Occipital lobe (tissue), 3 donors: ENCODE data around the gene PHOX2B. TPM values are rescaled to one million over a fixed set of nuclear protein-coding genes. Genes with fewer than 3 reads are reported as not detected.
"Not testable (repeated sequence)": the region's sequence is repeated elsewhere in the genome, so short reads cannot be mapped to it uniquely, and the experiment has no call there.

Source experiments
- DNase-seq: peaks from one replicate; lab custom pipeline; 2025; lab: John Stamatoyannopoulos, UW
- small RNA-seq: library from RNA; depleted of rRNA; stranded (forward); fragments of <200 nt; gene quantifications from one replicate; pipeline ENCODE3, GENCODE V24; 2014
- total RNA-seq: library from RNA; depleted of rRNA; stranded (reverse); fragments of >200 nt; gene quantifications from one replicate; pipeline ENCODE4 v1.2.3, GENCODE V29; 2014

PHOX2B gene
- total RNA-seq, 1 donor from 2014 or later, result not detected

DNA sequence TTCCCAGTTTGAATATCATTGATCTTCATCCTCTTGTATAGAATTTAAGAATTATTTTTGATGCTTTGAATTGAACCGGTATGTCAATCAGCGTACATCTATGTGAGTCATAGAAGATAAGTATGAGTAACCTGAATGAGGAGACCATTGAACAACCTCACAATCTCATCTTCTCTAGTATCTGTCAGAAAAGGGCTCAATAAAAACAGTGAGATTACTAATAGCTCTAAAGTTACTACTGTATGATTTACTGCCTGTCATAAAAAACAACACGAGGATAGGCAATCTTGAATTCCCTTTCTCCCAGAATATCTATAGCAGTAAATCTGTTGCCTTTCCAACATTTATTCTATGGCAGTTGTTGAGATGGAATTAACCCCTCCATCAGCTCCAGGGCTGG, 36.1 kb downstream of the PHOX2B start:
- DNase-seq, result no peak

DNA sequence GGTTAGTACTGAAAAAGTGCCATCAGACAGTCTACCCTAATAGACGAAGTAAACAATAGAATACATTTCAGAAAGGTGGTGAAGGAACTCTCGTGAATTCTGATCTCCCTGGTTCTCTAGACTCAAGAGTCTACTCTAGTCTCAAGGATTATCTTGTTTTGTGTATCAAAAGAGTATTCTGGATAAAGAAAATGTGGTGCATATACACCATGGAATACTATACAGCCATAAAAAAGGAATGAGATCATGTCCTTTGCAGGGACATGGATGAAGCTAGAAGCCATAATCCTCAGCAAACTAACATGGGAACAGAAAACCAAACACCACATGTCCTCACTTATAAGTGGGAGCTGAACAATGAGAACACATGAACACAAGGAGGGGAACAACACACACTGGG, 36.9 kb downstream of the PHOX2B start:
- DNase-seq, result not testable (repeated sequence)

DNA sequence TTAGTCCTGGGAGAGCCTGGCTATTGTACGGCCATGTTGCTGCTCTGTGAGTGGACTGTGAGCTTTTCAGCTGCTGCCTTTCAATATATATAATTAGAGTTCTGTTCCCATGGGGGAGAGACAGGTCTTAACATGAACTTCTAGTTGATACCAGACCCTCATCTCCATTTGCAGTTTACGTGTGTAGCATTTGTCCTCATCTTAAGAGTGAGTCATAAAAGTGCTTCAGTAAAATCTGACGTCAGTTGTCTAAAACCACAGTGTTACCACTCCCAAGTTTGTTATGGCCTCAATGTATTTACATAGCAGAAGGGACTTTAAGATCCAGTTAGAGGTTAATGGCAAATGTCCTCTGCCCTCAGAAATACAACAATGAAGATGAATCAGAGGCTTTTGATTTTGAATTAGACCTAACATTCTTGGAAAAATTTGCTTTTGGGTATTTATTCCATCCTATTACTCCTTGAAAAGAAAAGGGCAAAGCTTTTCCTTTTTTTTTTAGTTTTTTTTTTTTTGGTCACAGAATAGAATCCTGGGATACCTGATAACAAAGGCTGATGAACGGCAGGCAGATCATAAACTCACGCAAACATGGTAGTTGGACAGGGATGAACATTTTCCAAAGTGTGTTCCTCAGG, 38.6 kb downstream of the PHOX2B start:
- no peak for DNase-seq

DNA sequence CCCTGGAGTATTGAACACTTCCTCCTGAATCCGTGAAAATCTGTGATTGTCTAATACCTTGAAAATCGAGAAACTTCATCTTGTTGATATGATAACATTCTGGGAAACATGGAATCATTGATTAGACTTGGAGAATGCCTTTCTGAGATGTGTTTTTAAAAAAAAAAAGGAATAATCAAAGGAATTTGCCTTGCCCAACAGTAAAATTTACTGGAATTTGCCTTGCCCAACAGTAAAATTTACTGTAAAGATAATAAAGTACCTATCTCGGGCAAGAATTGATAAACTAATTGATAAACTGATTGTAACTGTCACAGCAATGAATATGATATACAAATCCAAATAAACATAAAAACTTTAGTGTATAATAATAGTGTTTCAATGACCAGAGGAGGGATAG, 44.7 kb downstream of the PHOX2B start:
- DNase-seq, result no peak

DNA sequence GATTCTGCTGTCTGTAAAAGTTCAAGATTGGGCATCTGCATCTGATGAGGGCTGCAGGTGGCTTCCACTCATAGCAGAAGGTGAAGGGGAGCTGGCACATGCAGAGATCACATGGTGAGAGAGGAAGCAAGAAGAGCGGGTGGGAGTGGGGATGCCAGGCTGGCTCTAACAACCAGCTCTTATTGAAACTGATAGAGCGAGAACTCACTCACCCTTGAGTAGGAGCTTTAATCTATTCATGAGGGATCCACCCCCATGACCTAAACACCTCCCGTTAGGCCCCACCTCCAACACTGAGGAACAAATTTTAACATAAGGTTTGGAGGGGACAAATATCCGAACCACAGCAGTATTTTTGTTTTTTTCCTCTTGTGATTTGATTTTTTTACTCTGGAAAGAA, 45.8 kb downstream of the PHOX2B start:
- no peak for DNase-seq

DNA sequence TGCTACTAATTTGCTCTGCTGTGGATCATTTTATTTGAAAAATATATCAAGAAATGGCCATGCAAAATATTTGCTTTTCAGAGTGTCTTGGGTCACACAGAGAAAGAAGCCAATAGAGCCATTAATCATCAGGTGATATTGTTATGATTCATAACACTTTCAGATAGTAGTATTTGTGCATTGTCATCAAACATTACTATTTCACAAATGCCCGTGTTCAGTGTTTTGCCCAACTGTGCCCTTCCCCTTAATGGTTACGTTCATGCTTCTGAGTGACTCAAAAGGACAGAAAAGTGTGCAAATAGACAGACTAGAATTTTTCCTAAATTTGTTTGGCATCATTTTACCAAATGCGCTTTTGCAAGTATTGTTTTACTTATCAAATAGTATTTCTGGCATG, 46.5 kb downstream of the PHOX2B start:
- DNase-seq, result no peak

DNA sequence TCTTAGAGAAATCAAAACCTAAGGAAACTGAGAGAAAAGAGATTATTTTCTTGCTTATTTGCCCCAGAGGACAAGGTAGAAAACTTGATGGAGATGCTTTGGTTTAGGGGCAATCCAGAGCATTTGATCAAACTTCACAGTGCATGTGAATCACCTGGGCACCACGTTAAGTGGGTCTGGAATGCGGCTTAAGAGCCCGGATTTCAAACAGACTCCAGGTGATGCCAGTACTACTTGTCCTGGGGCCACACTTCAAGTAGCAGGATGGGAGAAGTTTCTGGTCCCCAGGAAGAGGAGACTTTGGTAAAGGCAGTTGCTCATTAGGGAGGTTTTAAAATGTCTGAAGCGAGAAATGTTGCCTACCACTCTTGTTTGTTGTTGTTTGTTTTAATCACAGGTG, 51.8 kb downstream of the PHOX2B start:
- DNase-seq, result no peak

DNA sequence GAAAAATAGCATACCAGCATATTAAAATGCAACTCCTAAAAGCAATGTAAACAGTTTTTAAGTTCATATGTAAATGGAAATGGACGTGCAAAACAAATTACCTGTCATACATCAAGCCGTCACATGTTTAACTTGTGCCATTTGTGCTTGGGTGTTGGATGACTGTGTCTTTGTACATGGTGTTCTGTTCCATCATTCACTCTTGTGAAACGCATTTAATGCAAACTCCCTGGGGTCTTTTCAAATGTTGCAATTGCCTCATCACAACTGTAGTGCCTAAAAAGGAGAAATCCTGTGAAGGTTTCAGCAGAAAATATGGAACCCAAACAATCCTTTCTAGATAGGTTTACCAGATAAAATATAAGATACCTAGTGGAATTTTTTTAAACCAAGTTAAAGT, 52.4 kb downstream of the PHOX2B start:
- DNase-seq, result no peak

Small RNA genes lying within 50 kb of the gene (small RNA-seq; reads per million reads assigned to genes)
- gene RNU1-49P, result not detected

Other genes with a start within 250 kb of the PHOX2B start
- gene LIMCH1, start 210.6 kb downstream of the PHOX2B start, total RNA-seq, result 175 TPM
- 60.5 TPM for gene TMEM33, start 186.7 kb upstream of the PHOX2B start, total RNA-seq
- under 0.01 TPM for gene DCAF4L1, start 233.0 kb upstream of the PHOX2B start, total RNA-seq
- 116 TPM for gene SLC30A9, start 241.8 kb upstream of the PHOX2B start, total RNA-seq